Embryonic facial prominence (tissue), 1 donor: ENCODE measurements around the gene IGSF11.

Experiments used
- DNase-seq: peaks from one replicate; pipeline ENCODE4 v3.0.0-alpha.2; 2016; ENCODE audit errors: extremely low spot score

IGSF11 gene

DNA sequence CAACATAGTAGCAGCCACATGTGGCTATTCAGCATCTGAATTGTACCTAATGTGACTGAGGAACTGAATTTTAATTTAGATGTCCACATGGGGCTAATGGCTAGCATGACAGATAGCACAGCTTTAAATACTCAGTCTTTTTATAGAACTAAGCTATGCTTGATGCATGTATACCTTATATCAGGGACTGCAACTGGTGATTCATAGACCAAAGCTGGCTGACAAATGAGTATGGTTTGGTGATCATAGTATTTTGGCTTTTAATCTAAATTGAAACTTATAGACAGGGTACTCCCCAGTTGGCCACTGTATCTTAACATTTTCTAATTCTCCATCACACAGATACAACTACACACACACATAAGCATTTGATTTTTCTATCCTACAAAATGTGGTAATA lies 83.6 kb downstream of the IGSF11 start:
- DNase-seq, result no peak

DNA sequence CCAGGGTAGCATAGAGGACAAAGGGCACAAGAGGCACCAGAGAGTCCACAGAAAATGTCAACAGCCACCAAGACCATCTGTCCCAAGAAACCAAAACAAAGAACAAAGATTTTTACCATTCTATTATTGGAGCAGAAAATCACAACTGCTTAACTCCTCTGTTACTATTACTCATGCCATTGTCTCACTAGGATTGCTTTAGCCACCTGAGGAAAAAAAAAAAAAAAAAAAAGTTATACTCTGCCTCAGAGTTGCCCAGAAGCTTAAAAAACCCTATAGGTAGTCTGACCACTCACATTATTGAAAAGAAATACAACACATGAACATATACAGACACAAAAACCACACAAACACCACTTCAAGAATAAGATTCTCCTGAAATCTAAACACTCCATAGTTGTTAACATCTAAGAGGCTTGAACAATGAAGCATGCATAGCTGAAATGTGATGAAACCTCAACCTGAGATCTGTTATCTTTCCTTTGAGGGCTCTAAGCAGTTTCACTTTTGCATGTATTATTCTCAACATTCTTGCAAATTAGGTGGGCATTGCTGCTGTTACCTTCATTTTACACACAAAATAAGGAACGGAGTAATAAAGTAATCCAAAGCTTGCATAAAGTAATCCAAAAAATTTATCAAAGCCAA lies 85.4 kb downstream of the IGSF11 start:
- no peak for DNase-seq

DNA sequence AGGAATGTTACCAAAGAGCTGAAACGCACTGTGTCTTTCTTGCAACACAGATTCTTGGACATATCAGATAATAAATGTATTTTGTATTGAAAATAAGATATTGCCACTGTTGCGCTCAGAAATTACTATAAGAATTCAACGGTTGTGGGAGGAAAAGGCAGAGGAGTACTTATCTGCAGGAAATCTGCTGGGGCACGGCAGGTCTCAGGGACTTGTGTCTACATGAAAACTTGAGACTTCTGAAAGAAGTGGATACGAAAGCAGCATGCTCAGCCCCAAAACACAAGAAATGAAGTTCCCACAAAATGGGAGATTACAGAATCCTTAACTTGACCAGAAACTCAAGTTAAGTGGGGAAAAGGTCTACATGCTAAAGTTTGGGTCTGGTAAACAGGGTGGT lies 86.5 kb downstream of the IGSF11 start:
- no peak for DNase-seq

DNA sequence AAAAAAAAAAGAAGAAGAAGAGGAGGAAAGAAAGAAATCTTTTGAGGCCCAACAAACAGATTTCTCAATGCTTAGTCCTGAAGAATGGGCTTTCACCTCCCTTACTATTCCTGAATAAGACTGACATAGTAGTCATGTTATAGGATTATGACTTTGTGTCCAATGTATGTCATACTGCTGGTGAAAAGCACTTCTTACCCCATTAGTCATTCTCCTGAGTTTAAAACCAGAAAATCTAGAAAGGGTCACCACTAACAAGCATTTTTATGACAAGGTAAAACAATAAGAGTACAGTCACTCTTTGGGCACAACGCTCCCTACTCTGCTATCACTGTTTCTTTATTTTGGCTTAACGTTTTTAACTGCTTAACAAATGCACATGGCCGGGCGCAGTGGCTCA lies 88.2 kb downstream of the IGSF11 start:
- DNase-seq, result no peak

DNA sequence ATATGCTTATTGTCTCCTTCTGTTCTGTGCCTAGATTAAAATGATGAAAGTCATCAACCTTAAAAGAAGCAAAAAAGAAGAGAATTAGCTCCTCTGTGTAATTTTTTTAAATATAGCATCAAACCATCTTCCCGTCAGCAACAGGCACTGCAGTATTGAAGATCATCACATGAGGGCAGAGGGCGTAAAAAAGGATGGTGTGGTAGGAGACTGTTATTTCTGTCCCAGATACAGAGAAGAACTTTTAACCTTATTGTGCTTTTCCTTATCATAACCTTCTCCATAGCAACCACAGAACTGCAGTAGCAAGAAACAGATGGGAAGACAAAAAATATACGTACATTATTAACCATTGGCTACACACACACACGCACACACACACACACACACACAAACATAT lies 88.8 kb downstream of the IGSF11 start:
- DNase-seq, result no peak

DNA sequence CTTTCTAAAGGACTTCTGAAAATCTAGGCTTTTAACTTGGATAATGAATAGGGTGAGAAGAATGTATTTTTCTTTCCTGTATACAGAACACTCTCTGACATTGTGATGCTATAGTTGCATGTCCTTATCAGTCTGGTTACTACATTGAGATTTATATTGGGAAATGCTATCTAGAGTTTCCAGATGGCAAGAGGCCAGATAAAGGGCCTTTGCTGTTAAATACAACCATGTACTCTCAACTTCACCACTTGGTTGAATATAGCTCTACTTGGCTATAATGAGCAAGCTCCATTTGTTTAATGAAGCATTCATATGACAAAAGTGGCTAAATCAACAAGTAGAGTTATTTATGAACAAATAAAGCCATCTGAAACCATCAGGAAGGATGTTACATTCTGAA lies 91.0 kb downstream of the IGSF11 start:
- DNase-seq, result no peak

DNA sequence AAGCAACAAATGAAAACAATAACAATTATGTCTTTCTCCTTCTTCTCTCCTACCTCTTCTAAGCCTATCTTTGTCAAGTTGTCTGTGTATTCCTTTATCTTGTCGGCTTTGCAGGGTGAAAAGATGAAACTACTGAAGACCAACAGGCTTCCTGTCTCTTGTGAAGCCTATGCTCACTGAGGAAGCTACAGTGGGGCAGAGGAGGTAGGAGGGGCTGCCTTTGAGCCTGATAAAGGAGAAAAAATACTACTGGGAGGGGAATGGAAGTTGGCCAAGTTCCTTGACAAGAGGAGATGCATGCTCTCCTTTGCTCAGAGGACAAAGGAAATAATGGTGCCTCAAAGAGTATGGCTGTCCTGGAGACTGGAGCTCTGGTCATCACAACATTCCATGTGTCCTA lies 92.0 kb downstream of the IGSF11 start:
- DNase-seq, result no peak

DNA sequence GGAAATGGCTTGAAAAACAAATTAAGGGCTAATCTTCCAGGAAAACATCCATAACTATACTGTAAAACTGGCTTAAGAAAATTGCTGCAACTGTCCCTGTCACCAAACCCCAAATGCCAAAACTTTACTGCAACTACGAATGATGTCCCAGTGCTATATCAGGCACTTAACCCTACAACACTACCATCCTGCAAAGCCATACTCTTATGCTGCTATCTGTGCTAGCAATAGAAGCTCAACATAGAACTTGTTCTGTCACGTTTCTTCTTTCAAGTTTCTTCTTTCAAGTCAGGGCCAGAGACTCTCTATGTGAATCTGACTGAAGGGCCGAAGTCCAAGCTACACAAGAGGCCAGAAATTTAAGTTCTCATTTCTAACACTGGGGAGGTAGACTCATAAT lies 92.5 kb downstream of the IGSF11 start:
- DNase-seq, result no peak

DNA sequence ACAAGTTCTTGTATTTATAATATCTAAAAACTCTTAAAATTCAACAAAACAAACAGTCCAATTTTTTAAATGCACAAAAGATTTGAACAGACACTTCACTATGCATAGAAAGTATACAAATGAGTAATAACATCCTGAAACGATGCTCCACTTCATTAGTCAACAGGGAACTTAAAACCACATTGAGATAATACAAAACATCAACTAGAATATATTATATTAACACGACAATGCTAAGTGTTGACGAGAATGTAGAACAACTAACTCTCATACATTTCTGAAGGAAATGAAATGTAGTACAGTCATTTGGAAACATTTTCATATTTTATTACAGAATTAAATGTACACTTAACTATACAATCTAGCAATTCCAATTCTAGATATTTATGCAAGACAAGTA lies 93.4 kb downstream of the IGSF11 start:
- no peak for DNase-seq

DNA sequence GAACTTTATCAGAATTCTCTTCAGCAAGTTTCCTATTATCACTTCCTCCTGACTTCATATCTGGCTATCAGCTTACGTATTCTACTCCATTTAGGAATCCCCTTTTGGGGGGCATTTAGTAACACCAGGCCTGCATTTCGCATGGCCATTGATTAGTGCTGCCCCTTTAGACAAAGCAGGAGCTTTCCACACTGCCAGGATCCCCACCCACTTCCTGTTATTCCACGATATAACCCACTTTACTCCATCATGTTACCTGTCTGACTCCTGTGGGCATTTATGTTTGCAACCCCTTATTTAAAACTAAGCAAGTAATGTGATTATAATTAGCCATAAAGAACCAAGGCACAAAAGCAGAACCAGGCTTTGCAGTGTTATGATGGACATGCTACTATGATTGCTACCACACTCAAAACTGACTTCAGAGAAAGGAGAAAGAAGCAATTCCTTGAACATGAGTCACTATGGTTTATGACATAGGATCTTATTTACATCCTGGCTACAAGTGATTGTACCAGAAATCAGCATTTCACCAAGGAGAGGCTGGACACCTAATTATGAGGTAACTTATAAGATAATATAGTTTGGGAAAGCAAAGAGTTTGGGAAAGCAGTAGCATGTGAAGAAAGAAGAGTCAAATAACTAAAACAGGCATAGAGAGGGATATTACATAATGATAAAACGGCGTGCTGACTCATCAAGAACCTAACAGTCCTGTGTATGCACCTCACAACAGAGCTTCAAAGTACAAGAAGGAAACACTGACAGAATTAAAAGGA lies 96.3 kb downstream of the IGSF11 start:
- no peak for DNase-seq

DNA sequence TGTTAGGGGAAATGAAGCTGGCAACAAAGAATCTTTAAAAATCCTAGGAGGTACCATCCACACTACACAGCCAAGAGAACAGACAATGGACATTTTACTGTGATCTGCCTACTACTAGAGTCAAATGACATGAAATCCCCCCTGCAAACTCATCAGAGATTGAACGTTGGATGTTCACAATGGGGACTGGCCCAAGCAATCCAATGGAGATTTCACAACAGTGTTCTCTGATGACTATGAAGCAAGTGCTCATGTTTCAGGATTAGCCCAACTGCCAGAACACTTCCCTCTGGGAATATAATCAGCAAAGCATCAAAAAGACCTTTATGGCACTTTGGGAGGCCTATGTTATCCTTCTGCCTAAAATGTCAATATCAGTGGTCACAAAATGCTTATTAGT lies 97.8 kb downstream of the IGSF11 start:
- no peak for DNase-seq

DNA sequence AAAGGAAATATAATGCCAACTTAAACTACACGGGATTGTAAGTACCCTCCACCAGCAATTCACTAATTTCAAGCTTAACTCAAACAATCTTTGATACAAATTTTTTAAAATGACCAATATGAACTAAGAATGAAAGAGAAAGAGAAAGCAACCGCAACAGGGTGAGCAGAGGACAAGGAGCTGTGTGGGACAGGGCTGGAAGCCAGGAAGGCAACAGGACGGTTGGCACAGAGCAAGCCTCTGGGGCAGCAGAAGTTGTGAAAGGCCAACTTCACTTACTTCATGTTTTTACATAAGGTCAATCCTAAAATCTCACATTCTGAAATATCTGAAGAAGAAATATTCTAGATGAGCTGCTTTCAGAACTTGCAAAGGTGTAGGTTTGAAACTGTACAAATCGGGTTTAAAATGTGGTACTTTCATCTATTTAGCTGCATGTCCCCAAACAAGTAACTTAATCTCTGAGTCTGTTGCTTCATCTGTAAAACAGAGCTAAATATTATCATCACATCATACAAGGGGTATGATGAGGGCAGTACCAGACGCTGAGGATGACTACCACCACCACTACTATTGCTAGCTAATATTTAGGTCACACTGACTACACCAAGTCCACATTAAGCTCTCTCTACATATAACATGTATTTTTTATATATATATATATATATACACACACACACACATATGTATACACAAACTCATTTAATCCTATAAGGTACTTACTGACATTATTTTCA lies 101.7 kb downstream of the IGSF11 start:
- no peak for DNase-seq

DNA sequence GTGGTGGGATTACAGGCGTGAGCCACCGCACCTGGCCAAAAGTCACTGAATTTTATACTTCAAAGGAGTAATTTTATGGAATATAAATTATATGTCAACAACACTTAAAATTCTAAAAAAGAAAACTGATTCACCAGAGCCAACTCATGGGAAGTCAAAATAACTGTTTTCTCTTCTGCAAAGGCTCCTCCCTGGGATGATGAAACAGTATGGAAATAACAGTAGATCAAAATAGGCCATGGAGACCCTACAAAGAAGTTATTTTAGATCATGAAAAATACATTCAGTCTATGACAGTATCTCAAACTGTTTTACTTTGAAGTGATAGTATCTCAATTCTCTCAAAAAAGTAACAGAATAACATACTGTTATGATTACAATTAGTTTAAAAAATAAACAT lies 102.7 kb downstream of the IGSF11 start:
- DNase-seq, result no peak

DNA sequence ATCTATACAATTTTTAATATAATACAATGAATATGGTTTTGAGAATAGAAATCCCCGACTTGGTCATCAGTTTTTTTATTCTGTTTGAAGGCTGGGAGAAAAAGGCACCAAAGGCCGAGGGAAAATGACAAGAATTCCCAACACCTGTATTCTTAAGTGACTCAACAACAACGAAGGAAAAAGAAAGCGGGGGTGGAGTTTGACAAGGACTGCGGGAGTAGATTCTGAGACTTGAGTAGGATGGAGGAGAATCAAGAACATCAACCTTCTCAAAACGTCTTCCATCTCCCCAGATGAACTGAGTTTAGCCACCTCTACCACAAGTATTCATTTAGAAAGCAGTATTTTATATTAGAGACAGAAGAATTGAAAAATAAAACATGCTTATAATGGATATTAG lies 107.2 kb downstream of the IGSF11 start:
- DNase-seq, result no peak

DNA sequence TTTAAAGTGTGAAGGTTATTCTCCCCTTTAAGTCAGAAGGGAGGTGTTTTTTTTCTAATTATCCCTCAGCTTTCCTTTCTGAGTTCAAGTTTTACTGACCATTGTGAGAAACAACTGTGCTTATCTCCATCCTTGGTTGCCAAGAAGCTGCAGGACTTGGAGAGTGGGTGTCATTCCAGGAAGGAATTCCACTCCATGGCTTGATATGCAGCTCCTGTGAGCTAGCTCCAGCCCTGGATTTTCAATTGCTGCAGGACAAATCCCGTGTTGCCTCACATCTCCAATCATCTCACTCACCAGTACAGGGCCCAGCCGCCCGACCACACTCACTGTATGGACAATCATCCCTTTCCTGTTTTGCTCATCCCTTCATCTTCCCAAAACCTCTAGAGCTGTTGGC lies 122.5 kb downstream of the IGSF11 start:
- DNase-seq, result no peak

DNA sequence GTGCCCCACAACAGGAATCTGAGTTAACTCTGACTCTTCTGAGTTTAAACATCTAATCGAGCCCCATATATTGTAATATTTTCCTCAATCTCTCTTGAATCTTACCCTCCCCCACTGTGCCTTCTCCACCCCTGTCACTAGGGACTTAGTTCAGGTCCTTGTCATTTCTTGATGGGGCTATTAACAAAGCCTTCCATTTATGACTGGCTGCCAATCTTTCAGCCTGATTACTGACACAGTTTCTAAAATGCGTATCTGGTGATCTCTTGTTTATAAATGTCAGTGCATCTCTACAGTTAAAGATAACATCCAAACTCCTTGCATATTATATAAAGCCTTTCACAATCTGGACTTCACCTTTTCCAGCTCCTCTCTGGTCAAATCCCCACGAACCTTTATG lies 124.3 kb downstream of the IGSF11 start:
- no peak for DNase-seq

DNA sequence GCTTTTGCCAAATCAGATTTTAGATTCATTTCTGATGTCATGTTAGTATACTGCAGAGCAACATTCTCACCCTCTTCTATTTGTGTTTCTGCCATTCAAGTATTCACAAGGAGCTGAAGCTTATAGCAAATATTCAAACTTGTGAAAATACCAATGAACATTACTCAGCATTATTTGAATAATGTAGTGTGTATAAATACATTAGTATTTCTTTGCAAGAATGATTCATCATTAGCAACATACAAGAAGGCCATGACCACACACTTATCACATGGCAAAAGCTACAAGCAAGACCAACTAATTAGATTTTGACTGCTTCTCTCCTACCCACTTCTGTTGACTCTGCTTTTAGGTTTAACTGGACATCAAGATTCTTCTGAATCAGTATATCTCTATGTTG lies 124.9 kb downstream of the IGSF11 start:
- DNase-seq, result no peak

DNA sequence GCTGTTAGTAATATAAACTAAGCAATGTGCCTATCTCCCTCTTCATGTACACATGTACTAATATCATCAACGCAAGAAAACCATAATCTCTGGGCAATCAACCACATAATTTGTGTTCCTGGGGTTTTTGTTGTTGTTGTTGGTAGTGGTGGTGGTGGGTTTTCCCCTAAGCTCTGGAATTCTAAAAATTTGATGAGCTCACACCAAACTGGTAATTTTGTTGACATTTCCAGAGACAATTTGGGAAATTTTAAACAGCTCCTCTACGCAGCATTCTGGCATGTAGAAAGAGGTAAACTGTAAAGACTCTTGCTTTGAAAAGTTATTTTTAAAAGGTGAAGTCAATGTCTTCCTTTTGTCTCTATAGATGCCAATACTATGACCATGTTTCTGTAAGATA lies 126.7 kb downstream of the IGSF11 start:
- DNase-seq, result no peak

DNA sequence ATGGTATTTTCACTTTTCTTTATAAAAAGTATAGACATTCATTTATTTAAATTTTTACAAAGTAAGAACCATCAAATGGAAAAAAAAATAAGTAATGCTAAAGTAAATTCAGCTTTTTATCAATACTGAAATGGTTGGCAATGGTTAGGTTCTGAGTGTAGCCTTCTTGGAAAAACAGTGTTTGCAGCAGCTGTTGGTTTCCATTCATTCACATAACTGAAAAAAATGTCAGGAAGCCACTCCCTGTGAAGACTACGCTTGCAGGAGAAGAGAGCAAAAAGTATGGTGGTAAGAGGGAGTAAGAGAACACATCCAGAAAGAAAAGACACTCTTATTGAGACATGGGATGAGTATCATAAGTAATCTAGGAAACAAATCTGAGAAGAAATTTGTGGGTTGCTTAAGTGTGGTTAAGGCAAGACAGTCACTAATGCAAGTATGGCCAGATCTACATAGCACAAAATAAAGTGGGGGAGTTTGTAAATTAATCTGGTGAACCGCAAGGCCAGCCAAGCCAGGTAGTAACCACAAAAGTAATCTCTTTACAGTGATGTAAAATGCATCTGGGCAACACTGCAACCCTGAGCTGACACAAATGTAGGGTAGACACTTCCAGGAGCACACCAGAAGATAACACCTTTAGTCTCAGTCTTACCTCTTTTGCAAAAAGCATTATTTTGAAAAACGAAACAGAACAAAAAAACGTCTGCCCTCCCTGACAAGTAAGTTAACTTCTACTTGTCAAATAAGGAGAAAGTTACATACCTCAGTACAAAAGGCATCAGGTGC lies 133.7 kb downstream of the IGSF11 start:
- no peak for DNase-seq

DNA sequence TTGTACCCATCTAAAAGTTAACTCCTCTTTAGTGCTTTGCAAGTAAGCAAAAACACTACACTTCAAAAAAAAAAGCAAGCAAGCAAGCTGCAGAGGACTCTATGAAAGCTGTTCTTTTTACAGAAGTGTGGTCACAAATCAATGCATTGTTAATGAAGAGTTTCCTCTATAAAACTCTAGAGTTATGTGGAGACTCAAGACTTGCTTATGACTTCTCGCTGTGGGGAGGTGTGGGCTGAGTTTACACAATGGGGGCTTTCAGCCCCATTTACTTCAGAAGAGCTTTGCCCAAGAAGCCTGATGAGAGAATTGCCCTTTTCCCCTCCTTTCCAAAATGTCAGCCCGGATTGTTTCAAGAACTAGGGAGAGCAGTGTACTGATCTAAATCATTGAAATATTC lies 144.4 kb downstream of the IGSF11 start:
- DNase-seq, result no peak

DNA sequence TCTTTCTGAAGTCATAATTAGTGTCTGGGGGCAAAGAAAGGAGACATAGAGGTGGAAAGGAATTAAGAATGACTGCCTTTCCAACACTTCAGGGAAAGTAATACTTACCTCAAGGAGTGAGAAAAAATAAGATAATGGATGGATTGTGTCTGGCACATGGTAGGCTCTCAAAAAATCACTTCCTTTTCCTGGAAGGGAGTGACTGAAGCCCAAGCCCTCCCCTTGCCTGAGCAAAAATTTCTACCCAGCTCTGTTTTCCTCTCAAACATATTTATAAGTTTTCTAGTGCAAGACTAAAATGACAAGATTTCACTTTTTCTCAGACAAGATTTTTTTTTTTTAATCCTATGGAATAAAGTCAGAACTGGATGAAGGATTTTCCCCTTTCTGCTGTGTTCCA lies 145.0 kb downstream of the IGSF11 start:
- no peak for DNase-seq

DNA sequence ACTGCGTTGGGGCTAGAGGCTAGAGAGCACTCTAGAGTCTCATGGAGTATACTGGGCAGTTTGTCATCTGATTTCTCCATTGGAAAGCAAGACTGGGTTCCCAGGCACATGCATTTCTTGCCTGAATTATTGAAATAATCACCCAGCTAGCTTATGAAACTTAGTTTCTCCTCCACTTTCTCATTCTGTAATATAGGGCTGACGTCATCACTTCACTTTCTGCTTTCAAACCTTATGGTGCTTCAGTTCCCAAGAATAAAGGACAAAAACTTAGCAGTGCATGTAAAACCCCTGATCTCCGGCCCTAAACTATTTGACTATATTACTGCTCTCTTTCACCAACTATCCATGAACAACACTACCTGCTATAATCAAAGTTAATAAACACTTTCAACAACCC lies 147.9 kb downstream of the IGSF11 start:
- DNase-seq, result no peak
